IPS-18a (cell line): ENCODE measurements around the gene LRRC8B.

Source experiments
- H3K27ac ChIP-seq: one replicate; pipeline ENCODE4 v1.5.1; 2013; ENCODE audit warnings: low read length
- H3K27me3 ChIP-seq: one replicate; pipeline ENCODE4 v1.6.1; 2013; ENCODE audit warnings: mild to moderate bottlenecking, low read length; ENCODE audit not compliant: control insufficient read depth, insufficient read depth
- H3K36me3 ChIP-seq: one replicate; pipeline ENCODE4 v1.6.1; 2013; ENCODE audit warnings: low read depth, low read length; ENCODE audit not compliant: control insufficient read depth
- H3K4me1 ChIP-seq: one replicate; pipeline ENCODE4 v1.6.1; 2013; ENCODE audit warnings: low read depth, low read length; ENCODE audit not compliant: control insufficient read depth
- H3K4me3 ChIP-seq: one replicate; pipeline ENCODE4 v1.5.1; 2013; ENCODE audit warnings: low read length
- H3K9ac ChIP-seq: one replicate; pipeline ENCODE4 v1.6.1; 2013; ENCODE audit warnings: mild to moderate bottlenecking, low read length, moderate library complexity
- H3K9me3 ChIP-seq: one replicate; pipeline ENCODE4 v1.6.1; 2013; ENCODE audit warnings: low read depth, low read length; ENCODE audit not compliant: control insufficient read depth

Gene LRRC8B

DNA sequence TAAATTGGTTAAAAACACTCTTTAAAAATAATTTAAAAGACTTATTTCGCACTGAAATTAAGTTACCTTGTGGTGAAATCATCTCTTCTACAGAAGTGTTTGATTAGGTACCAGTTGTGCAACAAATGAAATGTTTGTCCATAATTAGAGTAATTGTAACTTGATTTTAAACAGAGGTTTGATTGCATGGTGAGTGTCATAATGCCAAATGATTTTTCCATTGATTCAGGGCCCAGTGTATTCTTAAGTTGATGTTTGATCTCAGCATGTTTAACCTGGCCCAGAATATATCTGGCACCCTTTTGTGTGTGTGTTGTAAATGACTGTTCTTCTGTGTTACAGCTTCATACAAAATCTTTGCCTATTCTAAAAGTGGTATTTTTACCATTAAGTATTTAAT lies 28.5 kb downstream of the LRRC8B start:
- H3K4me3 ChIP-seq = no peak overlapping the region
- no peak overlapping the region for H3K9ac ChIP-seq
- H3K9me3 ChIP-seq = no peaks in the 10 kb centered on the region
- H3K36me3 ChIP-seq = no peaks in the 10 kb centered on the region
- no peaks in the 10 kb centered on the region for H3K27me3 ChIP-seq
- peaks cover 10% of the 10 kb centered on the region for H3K4me1 ChIP-seq
- no peak overlapping the region for H3K27ac ChIP-seq

DNA sequence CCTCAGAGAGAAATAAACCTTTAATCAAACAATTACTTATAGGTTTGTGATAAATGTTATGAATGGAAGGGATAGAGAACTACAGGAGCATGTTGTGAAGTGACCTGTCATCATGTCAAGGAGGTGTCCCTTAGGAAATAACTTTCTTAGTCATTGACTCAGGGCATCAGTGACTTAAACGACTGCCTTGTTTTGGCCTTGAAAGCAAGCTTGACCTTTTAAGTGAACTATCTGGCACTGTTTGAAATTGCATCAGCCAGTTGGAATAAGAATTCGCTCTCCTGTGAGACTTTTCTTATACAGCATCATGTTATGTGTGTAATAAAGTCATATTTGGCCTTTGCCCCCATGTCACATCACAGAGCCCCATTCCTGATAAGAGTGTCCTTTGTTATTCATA lies 30.9 kb downstream of the LRRC8B start:
- Histone ChIP-seq H3K27ac (no peak overlapping the region), H3K4me3 (no peak overlapping the region), H3K4me1 (peaks cover 10% of the 10 kb centered on the region), H3K9me3 (no peaks in the 10 kb centered on the region), H3K9ac (no peak overlapping the region), H3K36me3 (peaks cover 2% of the 10 kb centered on the region), H3K27me3 (no peaks in the 10 kb centered on the region)

DNA sequence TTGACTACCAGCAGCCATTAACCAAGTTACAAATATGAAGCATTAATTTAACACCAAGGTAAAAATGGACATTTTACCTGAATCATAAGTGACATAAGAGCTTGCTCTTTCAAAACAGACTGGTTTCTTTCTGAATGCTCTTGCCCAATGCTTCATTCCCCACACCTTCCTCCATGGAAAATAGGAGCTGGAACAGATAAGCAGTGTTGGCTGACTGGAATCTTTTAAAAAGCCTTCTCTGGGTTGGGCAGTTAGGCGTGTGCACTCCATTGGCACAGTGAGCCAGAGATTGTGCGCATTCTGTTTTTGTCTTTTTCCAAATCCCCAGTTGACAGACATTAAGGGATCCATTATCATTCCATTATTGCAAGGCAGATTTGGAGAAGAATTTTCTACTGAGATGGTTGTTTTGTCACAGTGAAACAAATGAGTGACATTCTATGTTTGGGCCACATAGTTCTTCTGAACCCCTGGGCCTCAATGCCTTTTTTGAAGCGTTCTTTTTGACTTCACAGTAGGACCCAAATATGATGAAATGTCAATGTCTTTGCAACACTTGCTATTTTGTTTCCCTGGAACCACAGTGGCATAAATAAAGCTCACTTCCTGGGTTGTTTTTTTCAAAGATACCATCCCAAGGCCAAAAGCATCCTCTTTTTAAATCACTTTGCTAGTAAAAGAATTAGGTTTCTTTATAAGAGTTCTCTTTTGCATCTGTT lies 32.3 kb downstream of the LRRC8B start:
- H3K9ac ChIP-seq = no peak overlapping the region
- no peak overlapping the region for H3K4me3 ChIP-seq
- peaks cover 2% of the 10 kb centered on the region for H3K36me3 ChIP-seq
- no peak overlapping the region for H3K27ac ChIP-seq
- no peaks in the 10 kb centered on the region for H3K9me3 ChIP-seq
- peaks cover 10% of the 10 kb centered on the region for H3K4me1 ChIP-seq
- H3K27me3 ChIP-seq = no peaks in the 10 kb centered on the region

DNA sequence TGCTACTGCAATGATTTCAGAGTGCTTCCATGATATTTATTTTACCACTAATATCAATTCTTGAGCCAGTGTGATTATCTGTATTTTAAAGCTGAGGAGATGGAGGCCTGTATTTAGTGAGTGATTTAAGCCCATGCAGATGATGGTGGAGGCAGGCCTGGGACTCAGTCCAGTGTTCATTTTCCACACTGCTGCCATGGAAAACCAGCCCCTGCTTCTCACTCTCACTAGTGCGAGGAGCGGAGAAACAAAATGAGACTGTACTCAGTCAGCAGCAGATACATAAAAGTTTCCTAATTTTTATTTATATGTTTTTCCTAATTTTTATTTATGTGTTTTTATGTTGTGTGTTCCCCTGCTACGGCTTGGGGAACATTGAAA lies 32.8 kb downstream of the LRRC8B start:
- Histone ChIP-seq H3K36me3 (peaks cover 2% of the 10 kb centered on the region), H3K9ac (no peak overlapping the region), H3K27me3 (no peaks in the 10 kb centered on the region), H3K9me3 (no peaks in the 10 kb centered on the region), H3K27ac (no peak overlapping the region), H3K4me1 (peaks cover 10% of the 10 kb centered on the region), H3K4me3 (no peak overlapping the region)

DNA sequence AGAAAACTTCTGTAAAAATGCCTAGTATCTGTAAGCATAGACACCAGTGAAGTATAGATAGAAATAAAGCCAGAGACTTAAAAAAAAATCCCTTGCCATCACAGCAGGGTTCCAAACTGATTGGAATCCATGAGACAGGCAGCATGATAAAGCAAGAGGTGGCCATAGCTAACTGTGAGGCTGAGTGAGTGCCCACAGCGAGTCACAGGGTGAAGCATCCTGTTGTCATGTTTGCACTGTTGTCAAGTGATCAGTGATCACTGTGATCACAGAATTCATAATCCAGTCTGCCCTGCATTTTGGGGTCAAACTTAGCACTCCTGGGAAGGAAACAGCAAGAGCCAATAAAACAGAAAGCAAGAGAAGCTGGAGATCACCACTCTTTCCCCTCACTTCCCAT lies 33.3 kb downstream of the LRRC8B start:
- Histone ChIP-seq H3K27ac (no peak overlapping the region), H3K9me3 (no peaks in the 10 kb centered on the region), H3K9ac (no peak overlapping the region), H3K27me3 (no peaks in the 10 kb centered on the region), H3K36me3 (peaks cover 2% of the 10 kb centered on the region), H3K4me3 (no peak overlapping the region), H3K4me1 (peaks cover 10% of the 10 kb centered on the region)

DNA sequence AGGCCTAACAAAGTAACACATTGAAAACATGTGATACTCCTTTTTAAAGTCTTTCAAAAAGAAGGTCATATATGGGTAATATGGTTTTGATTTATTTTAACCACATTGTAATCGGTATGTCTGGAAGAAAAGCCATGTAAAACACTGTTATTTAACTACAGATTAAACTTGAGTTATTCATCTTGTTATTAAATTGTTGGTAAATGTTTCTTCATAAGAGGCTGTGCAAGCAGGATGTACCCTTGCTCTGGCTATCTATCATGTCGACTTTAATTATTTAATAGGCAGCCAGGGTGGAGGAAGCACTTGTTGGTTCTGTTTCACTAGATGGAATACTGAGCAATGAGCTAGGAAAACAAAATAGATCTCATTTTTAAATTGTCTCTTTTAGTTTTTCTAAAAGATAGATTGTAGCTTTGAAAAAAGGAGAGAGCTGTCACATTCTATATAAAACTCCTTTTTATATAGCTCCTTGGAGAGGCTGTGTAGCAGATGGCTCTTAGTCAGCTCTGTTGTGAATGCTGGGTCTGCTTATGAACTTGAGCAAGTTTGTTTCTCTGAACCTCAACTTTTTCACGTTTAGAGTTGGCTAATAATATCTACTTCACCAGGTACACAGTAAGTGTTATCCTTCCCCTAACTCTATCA lies 39.5 kb downstream of the LRRC8B start:
- Histone ChIP-seq H3K9ac (no peak overlapping the region), H3K27me3 (no peaks in the 10 kb centered on the region), H3K36me3 (peaks cover 2% of the 10 kb centered on the region), H3K4me1 (peaks cover 38% of the 10 kb centered on the region), H3K9me3 (no peaks in the 10 kb centered on the region), H3K27ac (no peak overlapping the region), H3K4me3 (no peak overlapping the region)

DNA sequence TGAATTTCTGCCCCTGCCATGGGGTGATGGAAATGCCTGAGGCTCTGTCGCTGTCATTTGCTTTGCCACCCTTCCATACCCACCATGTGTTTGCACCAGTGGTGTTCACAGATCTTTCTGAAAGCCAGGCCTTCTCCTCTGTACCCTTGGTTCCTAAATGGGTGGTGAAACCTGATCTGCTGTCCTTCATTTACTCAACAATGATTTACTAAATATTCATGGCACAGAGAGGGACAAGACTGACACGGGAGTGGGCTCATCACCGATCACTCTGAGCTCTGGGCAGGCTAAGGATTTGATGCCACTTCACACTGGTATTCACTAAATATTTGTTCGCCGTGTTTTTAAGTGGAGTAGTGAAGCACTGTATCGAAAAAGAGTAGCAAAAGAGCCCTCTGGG lies 40.9 kb downstream of the LRRC8B start:
- Histone ChIP-seq H3K27ac (no peak overlapping the region), H3K36me3 (no peaks in the 10 kb centered on the region), H3K4me3 (no peak overlapping the region), H3K9ac (no peak overlapping the region), H3K9me3 (no peaks in the 10 kb centered on the region), H3K27me3 (no peaks in the 10 kb centered on the region), H3K4me1 (peaks cover 38% of the 10 kb centered on the region)

DNA sequence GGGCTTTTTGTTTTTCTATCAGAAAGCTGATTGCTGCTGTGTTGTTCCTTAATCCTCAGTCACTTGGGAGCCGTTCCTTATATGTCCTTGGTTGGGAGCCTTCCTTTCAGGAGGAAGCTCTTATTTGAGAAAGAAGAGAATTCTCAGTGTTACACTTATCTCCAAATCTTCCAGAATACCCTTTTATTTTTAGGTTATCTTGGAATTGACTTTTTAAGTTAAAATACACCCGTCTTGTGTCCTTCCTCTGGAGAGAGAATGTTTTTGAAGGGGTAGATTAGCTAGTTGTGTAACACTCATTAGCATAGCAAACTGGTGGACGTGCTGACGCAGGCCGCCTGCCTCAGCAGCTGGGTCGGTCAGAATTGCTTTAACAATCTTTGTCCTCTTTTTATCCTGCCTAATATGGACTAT lies 42.1 kb downstream of the LRRC8B start:
- Histone ChIP-seq H3K27ac (peak overlapping the region; percentile 26), H3K4me3 (peak overlapping the region; percentile 13), H3K4me1 (peaks cover 38% of the 10 kb centered on the region), H3K9me3 (no peaks in the 10 kb centered on the region), H3K27me3 (no peaks in the 10 kb centered on the region), H3K9ac (no peak overlapping the region), H3K36me3 (no peaks in the 10 kb centered on the region)

DNA sequence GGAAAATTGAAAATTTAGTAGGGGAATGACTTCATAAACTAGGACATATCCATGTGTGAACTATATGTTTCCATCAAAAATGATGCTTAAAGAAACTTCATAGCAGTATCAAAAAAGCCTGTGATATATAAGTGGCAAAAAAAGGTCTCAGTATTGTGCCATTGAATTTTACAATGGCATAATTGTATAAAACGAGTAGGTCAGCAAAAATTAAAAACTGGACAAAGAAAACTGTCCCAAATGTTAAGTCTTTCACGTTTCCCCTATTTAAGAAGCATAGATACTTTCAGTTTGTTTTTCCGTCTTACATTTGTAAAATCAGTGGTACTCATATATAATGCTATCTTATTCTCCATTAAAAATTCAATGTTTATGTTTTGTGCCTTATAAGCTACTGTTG lies 43.2 kb downstream of the LRRC8B start:
- Histone ChIP-seq H3K36me3 (no peaks in the 10 kb centered on the region), H3K4me1 (peaks cover 38% of the 10 kb centered on the region), H3K27ac (peak overlapping the region; percentile 22), H3K9me3 (no peaks in the 10 kb centered on the region), H3K9ac (no peak overlapping the region), H3K4me3 (no peak overlapping the region), H3K27me3 (no peaks in the 10 kb centered on the region)

DNA sequence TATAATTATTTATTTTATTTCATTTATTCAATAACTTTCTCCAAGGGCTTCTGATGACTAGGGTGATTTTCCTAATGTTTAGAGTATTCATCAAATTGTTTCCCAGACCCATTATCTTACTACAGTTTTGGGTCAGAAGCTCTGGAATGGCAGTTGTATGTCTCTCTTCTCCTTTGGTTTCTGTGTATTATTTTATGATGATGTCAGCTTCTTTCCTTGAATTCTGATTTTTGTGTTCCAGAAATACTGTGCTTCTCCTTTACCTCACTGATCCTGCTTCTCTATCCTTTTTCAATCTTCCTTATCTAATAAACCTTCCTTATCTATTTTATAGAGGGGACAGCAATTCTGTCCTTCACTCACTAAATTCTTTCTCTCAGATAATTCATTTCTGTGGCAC lies 48.8 kb downstream of the LRRC8B start:
- Histone ChIP-seq H3K27ac (no peak overlapping the region), H3K4me3 (no peak overlapping the region), H3K9me3 (no peaks in the 10 kb centered on the region), H3K9ac (no peak overlapping the region), H3K36me3 (no peaks in the 10 kb centered on the region), H3K4me1 (no peaks in the 10 kb centered on the region), H3K27me3 (no peaks in the 10 kb centered on the region)

DNA sequence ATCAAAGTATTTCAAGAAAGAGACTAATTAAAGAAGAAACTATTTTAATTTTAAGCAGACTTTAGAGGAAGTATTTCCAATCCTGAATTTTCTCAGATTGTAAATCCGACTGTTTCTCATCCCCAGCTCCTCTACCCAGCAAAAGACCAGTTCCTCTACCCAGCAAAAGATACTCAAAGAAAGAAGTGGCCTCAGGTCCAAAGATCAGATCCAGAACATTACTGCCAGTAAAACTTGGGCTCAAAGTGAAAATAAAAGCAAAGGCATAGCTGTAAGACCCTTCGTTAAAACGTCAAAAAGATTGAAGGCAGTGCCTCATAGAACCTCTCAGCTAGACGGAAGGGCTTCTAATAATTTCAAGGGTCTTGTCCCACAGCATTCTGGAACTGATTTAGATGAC lies 50.0 kb downstream of the LRRC8B start:
- Histone ChIP-seq H3K9me3 (no peaks in the 10 kb centered on the region), H3K27me3 (no peaks in the 10 kb centered on the region), H3K27ac (no peak overlapping the region), H3K9ac (no peak overlapping the region), H3K4me1 (no peaks in the 10 kb centered on the region), H3K36me3 (no peaks in the 10 kb centered on the region), H3K4me3 (no peak overlapping the region)

DNA sequence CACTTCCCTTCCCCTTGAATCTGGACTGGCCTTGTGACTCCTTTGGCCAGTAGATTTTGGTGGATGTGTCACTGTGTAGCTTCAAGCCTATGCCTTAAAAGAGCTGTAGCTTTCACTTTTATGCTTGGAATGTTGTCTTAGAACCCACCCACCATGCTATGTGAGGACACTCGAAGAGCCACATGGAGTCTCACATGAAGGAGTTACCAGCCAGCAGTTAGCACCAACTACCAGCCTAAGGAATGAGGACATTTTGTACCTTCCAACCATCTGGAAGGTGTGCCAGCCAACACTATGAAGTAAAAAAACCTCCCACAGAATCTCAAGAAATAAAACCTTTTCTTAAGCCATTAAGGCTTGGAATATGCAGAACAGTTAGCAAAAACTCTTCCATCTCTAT lies 50.6 kb downstream of the LRRC8B start:
- peaks cover 5% of the 10 kb centered on the region for H3K36me3 ChIP-seq
- H3K4me3 ChIP-seq = no peak overlapping the region
- no peaks in the 10 kb centered on the region for H3K9me3 ChIP-seq
- H3K27ac ChIP-seq = no peak overlapping the region
- H3K27me3 ChIP-seq = no peaks in the 10 kb centered on the region
- H3K4me1 ChIP-seq = no peaks in the 10 kb centered on the region
- no peak overlapping the region for H3K9ac ChIP-seq
